GM18508 (cell line): ENCODE results near the gene P2RX3.
"Not testable (repeated sequence)": the region's sequence is repeated elsewhere in the genome, so short reads cannot be mapped to it uniquely, and the experiment has no call there.

Experiments
- ATAC-seq: cut with Tn5 transposase; IDR thresholded peaks from one replicate; pipeline ENCODE4 v1.9.1; 2021; ENCODE audit warnings: moderate number of reproducible peaks; ENCODE audit not compliant: insufficient read depth, unreplicated experiment

Gene P2RX3

GRCh38 chr11:57338142-57338541, at the start of gene P2RX3:
P2RX3 (plus strand) TSS chr11:57338352; CDS start chr11:57338551, 199 bp downstream.
- no peak for ATAC-seq

GRCh38 chr11:57288771-57289579, 49.2 kb upstream of the P2RX3 start:
- ATAC-seq, result no peak

GRCh38 chr11:57290288-57290687, 47.9 kb upstream of the P2RX3 start:
- no peak for ATAC-seq

- no peak for ATAC-seq
Observed at GRCh38 chr11:57294225-57295131, 43.7 kb upstream of the P2RX3 start.

GRCh38 chr11:57296205-57296604, 41.9 kb upstream of the P2RX3 start:
- not testable (repeated sequence) for ATAC-seq

GRCh38 chr11:57297221-57297620, 40.9 kb upstream of the P2RX3 start:
- ATAC-seq, result no peak

GRCh38 chr11:57299150-57299737, 38.9 kb upstream of the P2RX3 start:
- no peak for ATAC-seq

- no peak for ATAC-seq
Observed at GRCh38 chr11:57300785-57301184, 37.4 kb upstream of the P2RX3 start.

GRCh38 chr11:57301711-57302423, 36.3 kb upstream of the P2RX3 start:
- no peak for ATAC-seq

GRCh38 chr11:57302489-57302888, 35.7 kb upstream of the P2RX3 start:
- no peak for ATAC-seq

GRCh38 chr11:57303280-57303989, 34.7 kb upstream of the P2RX3 start:
- ATAC-seq, result no peak

GRCh38 chr11:57303990-57304579, 34.1 kb upstream of the P2RX3 start:
- ATAC-seq, result no peak

- ATAC-seq, result no peak
Observed at GRCh38 chr11:57305523-57305922, 32.6 kb upstream of the P2RX3 start.

- ATAC-seq, result no peak
Observed at GRCh38 chr11:57306161-57306876, 31.8 kb upstream of the P2RX3 start.

- no peak for ATAC-seq
Observed at GRCh38 chr11:57306940-57307565, 31.1 kb upstream of the P2RX3 start.

GRCh38 chr11:57307666-57308270, 30.4 kb upstream of the P2RX3 start:
- ATAC-seq, result no peak

- ATAC-seq, result no peak
Observed at GRCh38 chr11:57308426-57309060, 29.6 kb upstream of the P2RX3 start.
